Smooth muscle cell (in vitro differentiated cells): ENCODE results near the gene TRAPPC11. TPM values are rescaled to one million over a fixed set of nuclear protein-coding genes. Genes with fewer than 3 reads are reported as not detected.

Experiments used
- DNase-seq: peaks from one replicate; lab custom pipeline; 2025; ENCODE audit not compliant: unreplicated experiment; lab: John Stamatoyannopoulos, UW
- H2AFZ ChIP-seq: fragments of 200-600 bp; sonication (generic); 2 replicates; pipeline ENCODE4 v1.6.0; 2016; ENCODE audit warnings: antibody characterized with exemption, low read depth, mild to moderate bottlenecking
- H3F3A ChIP-seq: fragments of 200-600 bp; sonication (generic); 2 replicates; pipeline ENCODE4 v1.6.0; 2017; ENCODE audit warnings: antibody characterized with exemption, low read depth
- H3K27ac ChIP-seq: fragments of 200-600 bp; sonication (generic); 2 replicates; pipeline ENCODE4 v1.5.1; 2016; ENCODE audit warnings: low read depth, mild to moderate bottlenecking
- H3K27me3 ChIP-seq: fragments of 200-600 bp; sonication (generic); 2 replicates; pipeline ENCODE4 v1.6.1; 2016; ENCODE audit warnings: low read depth, mild to moderate bottlenecking
- H3K36me3 ChIP-seq: fragments of 200-600 bp; sonication (generic); 2 replicates; pipeline ENCODE4 v1.5.1; 2016; ENCODE audit warnings: low read depth
- H3K4me1 ChIP-seq: fragments of 200-600 bp; sonication (generic); 2 replicates; pipeline ENCODE4 v1.5.1; 2016; ENCODE audit warnings: low read depth
- H3K4me2 ChIP-seq: fragments of 200-600 bp; sonication (generic); 2 replicates; pipeline ENCODE4 v1.6.0; 2016; ENCODE audit warnings: mild to moderate bottlenecking
- H3K4me3 ChIP-seq: fragments of 200-600 bp; sonication (generic); 2 replicates; pipeline ENCODE4 v1.5.1; 2016; ENCODE audit warnings: mild to moderate bottlenecking
- H3K79me2 ChIP-seq: fragments of 200-600 bp; sonication (generic); 2 replicates; pipeline ENCODE4 v1.6.0; 2016; ENCODE audit warnings: low read depth, mild to moderate bottlenecking
- H3K9ac ChIP-seq: fragments of 200-600 bp; sonication (generic); 2 replicates; pipeline ENCODE4 v1.6.0; 2016; ENCODE audit warnings: low read depth
- H3K9me3 ChIP-seq: fragments of 200-600 bp; sonication (generic); replicated peaks from 2 replicates; pipeline ENCODE4 v1.5.1; 2016; ENCODE audit warnings: low read depth
- H4K20me1 ChIP-seq: fragments of 200-600 bp; sonication (generic); 2 replicates; pipeline ENCODE4 v1.6.0; 2016; ENCODE audit warnings: low read depth
- CTCF ChIP-seq: fragments of 200-600 bp; sonication (generic); IDR thresholded peaks from 2 replicates; pipeline ENCODE4 v1.5.1; 2017; ENCODE audit warnings: borderline replicate concordance, mild to moderate bottlenecking, antibody characterized with exemption; ENCODE audit not compliant: insufficient read depth, poor library complexity, severe bottlenecking
- WGBS: methylation state at CpG from one replicate; pipeline ENCODE4 v1.1.7; 2016; ENCODE audit warnings: low lambda C conversion rate; 5-methylcytosine and 5-hydroxymethylcytosine counted together
- polyA plus RNA-seq: library from polyadenylated mRNA; unstranded; fragments of >200 nt; fragmentation: Nextera tagmentation; extraction: Ambion mirVana; gene quantifications from 2 replicates; pipeline ENCODE4 v1.2.1, GENCODE V29; 2016
- total RNA-seq: library from RNA; depleted of rRNA; stranded (reverse); fragments of >200 nt; gene quantifications from 2 replicates; pipeline ENCODE4 v1.2.3, GENCODE V29; 2014

Gene TRAPPC11
- total and polyA plus RNA-seq, 2 experiments from 2014 or later = 12.4 to 41.0 TPM

GRCh38 chr4:183639291-183639690 is 19.8 kb upstream of the TRAPPC11 start:
- H3K9ac ChIP-seq = no peak overlapping the region
- no peaks in the 10 kb centered on the region for H3F3A ChIP-seq
- no peaks in the 10 kb centered on the region for H3K27me3 ChIP-seq
- H2AFZ ChIP-seq = no peak overlapping the region
- no peak for DNase-seq
- peaks cover 17% of the 10 kb centered on the region for H3K4me1 ChIP-seq
- H3K4me2 ChIP-seq = no peak overlapping the region
- H3K4me3 ChIP-seq = no peak overlapping the region
- H3K79me2 ChIP-seq = no peaks in the 10 kb centered on the region
- no peak for TF ChIP-seq CTCF
- 94% methylated on average over 3 of the region's 3 CpGs for WGBS
- no peaks in the 10 kb centered on the region for H3K9me3 ChIP-seq
- H3K36me3 ChIP-seq = no peaks in the 10 kb centered on the region
- H4K20me1 ChIP-seq = no peaks in the 10 kb centered on the region
- H3K27ac ChIP-seq = no peak overlapping the region

GRCh38 chr4:183645326-183645725 is 13.8 kb upstream of the TRAPPC11 start:
- no peak for DNase-seq
- Histone ChIP-seq H3K4me3 (no peak overlapping the region), H3K9ac (no peak overlapping the region), H3K4me1 (no peaks in the 10 kb centered on the region), H4K20me1 (no peaks in the 10 kb centered on the region), H3K9me3 (no peaks in the 10 kb centered on the region), H3K4me2 (no peak overlapping the region), H3K27ac (no peak overlapping the region), H3K27me3 (no peaks in the 10 kb centered on the region), H3F3A (no peaks in the 10 kb centered on the region), H2AFZ (no peak overlapping the region), H3K36me3 (peaks cover 22% of the 10 kb centered on the region), H3K79me2 (no peaks in the 10 kb centered on the region)
- no peak for TF ChIP-seq CTCF
- WGBS = 96% methylated on average over 7 of the region's 7 CpGs

GRCh38 chr4:183657564-183657963 is 1.5 kb upstream of the TRAPPC11 start:
- no peak overlapping the region for H3K27ac ChIP-seq
- H3K4me2 ChIP-seq = peak overlapping the region; percentile 96
- H3K9me3 ChIP-seq = no peaks in the 10 kb centered on the region
- no peak overlapping the region for H3K9ac ChIP-seq
- H3K4me1 ChIP-seq = peaks cover 15% of the 10 kb centered on the region
- peaks cover 55% of the 10 kb centered on the region for H3K79me2 ChIP-seq
- no peaks in the 10 kb centered on the region for H3F3A ChIP-seq
- no peaks in the 10 kb centered on the region for H4K20me1 ChIP-seq
- no peak overlapping the region for H2AFZ ChIP-seq
- no peaks in the 10 kb centered on the region for H3K27me3 ChIP-seq
- no peak for TF ChIP-seq CTCF
- WGBS = 69% methylated on average over 3 of the region's 3 CpGs
- no peak for DNase-seq
- H3K4me3 ChIP-seq = peak overlapping the region; percentile 86
- no peaks in the 10 kb centered on the region for H3K36me3 ChIP-seq

GRCh38 chr4:183658362-183659028 is 598 bp upstream of the TRAPPC11 start:
- no peaks in the 10 kb centered on the region for H3K9me3 ChIP-seq
- peaks cover 63% of the 10 kb centered on the region for H3K79me2 ChIP-seq
- under 1% methylated on average over 30 of the region's 39 CpGs for WGBS
- peak; percentile 37 for DNase-seq
- H3K27me3 ChIP-seq = no peaks in the 10 kb centered on the region
- H3K4me3 ChIP-seq = peak overlapping the region; percentile 86
- H3K36me3 ChIP-seq = no peaks in the 10 kb centered on the region
- H4K20me1 ChIP-seq = peaks cover 8% of the 10 kb centered on the region
- H3K4me2 ChIP-seq = peak overlapping the region; percentile 96
- H3K9ac ChIP-seq = peak overlapping the region; percentile 88
- peak overlapping the region; percentile 81 for H3K27ac ChIP-seq
- peak overlapping the region; percentile 60 for H2AFZ ChIP-seq
- no peaks in the 10 kb centered on the region for H3F3A ChIP-seq
- TF ChIP-seq CTCF = no peak
- H3K4me1 ChIP-seq = peaks cover 15% of the 10 kb centered on the region
